OCI-LY3 (cell line): ENCODE measurements around the gene GPR3.

ENCODE experiments used
- EZH2phosphoT487 ChIP-seq: fragments of 200-600 bp; shearing (Covaris generic); IDR thresholded peaks from 2 replicates; pipeline ENCODE4 v1.6.1; 2018; ENCODE audit warnings: antibody characterized with exemption, mixed run types, low read depth
- TF ChIP-seq, protein P1 (sequence below): fragments of 200-600, 300-600 bp; sonication (generic); IDR thresholded peaks from 2 replicates; pipeline ENCODE4 v1.5.1; 2014; ENCODE audit warnings: antibody characterized with exemption, low read length, low read depth

DNA sequence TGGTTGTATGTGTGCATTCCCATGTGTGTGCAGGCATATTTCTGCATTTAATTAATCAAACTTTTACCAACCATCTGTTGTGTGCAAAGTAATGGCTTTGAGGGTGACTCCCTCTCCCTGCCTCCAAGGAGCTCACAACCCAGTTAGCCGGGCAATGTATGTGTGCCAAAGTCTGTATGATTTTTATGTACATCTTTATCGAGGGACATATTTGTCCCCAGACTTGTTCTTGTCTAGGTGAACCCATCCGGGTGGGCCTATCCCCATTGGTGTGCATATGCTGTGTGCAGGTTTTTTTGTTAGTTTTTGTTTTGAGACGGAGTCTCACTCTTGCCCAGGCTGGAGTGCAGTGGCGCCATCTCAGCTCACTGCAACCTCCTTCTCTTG is 48.8 kb upstream of the GPR3 start:
- TF ChIP-seq, protein P1, sequence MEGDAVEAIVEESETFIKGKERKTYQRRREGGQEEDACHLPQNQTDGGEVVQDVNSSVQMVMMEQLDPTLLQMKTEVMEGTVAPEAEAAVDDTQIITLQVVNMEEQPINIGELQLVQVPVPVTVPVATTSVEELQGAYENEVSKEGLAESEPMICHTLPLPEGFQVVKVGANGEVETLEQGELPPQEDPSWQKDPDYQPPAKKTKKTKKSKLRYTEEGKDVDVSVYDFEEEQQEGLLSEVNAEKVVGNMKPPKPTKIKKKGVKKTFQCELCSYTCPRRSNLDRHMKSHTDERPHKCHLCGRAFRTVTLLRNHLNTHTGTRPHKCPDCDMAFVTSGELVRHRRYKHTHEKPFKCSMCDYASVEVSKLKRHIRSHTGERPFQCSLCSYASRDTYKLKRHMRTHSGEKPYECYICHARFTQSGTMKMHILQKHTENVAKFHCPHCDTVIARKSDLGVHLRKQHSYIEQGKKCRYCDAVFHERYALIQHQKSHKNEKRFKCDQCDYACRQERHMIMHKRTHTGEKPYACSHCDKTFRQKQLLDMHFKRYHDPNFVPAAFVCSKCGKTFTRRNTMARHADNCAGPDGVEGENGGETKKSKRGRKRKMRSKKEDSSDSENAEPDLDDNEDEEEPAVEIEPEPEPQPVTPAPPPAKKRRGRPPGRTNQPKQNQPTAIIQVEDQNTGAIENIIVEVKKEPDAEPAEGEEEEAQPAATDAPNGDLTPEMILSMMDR: no peak
- no peak for TF ChIP-seq EZH2phosphoT487
